GM21723 (cell line): ENCODE results near the gene AP4S1.
"Not testable (repeated sequence)": the region's sequence is repeated elsewhere in the genome, so short reads cannot be mapped to it uniquely, and the experiment has no call there.

Experiments
- ATAC-seq: cut with Tn5 transposase; IDR thresholded peaks from one replicate; pipeline ENCODE4 v1.9.1; 2021; ENCODE audit warnings: mild to moderate bottlenecking, moderate library complexity; ENCODE audit not compliant: unreplicated experiment

The AP4S1 gene

DNA sequence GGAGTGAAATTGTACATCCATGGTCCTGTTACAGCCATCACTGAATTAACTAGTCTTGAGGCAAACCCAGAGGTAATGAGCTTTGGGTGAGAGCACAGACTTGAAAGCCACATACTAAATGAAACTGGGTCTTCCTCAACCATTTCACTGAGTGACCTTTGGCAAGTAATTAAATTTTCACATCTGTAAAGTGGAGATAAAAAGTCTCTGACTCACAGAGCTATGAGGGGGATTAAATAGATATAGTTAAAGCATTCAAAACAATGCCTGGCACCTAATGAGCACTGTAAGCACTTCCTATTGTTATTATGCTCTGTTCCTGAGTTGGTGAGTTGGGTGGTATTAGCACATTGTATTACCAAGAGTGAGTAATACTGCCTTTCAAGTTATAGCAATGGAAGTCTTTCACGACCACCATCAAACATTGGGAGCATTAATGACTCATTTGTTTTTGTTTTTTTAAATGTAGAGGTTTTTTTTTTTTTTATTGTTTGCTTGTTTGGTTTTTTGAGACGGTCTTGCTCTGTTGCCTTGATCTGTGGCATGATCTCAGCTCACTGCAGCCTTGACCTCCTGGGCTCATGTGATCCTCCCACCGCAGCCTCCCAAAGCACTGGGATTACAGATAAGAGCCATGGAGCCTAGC lies 13.2 kb downstream of the AP4S1 start:
- ATAC-seq: no peak

DNA sequence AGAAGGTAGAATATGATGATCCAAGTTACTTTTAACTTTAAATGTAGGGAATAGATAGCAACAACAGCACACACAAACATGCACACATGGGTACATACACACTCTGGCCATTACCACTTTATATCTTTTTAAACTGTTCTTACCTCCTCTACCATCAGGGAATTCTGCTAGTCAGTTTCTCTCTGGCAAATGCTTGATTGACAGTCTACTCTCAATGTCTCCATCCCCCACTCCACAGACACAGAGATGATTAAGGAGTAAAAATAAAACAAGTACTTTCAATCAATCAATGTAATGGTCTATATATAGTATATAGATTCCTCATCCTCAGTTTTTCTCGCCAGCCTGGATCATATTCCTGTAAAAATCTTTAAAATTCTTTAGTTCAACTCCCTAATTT lies 16.9 kb downstream of the AP4S1 start:
- ATAC-seq: no peak

DNA sequence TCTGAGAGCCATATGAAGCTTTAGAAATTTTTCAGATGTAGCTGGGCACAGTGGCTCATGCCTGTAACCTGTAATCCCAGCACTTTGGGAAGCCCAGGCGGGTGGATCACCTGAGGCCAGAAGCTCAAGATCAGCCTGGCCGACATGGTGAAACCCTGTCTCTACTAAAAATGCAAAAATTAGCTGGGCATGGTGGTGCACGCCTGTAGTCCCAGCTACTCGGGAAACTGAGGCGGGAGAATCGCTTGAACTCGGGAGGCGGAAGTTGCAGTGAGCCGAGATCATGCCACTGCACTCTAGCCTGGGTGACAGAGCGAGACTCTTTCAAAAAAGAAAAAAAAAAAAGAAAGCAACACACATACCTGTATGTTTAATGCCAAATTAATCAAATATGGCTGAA lies 17.4 kb downstream of the AP4S1 start:
- not testable (repeated sequence) for ATAC-seq

DNA sequence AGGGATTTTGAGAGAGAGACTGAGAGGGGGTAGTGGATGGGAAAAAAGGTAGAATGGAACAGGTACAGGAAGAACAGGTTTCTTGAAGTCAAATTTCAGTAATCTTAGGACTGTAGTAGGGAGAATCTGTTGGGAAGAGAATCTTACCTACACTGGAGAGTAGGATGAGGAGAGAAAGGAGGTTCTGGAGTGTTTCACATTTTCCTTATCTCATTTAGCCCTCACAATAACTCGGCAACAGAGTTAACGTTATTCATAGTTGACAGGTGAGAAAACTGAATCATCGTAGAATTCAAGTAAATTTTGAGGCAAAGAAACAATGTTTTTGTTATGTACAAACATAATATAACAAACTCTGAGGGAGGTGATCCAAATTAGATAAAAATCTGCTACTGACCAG lies 17.9 kb downstream of the AP4S1 start:
- ATAC-seq: no peak

DNA sequence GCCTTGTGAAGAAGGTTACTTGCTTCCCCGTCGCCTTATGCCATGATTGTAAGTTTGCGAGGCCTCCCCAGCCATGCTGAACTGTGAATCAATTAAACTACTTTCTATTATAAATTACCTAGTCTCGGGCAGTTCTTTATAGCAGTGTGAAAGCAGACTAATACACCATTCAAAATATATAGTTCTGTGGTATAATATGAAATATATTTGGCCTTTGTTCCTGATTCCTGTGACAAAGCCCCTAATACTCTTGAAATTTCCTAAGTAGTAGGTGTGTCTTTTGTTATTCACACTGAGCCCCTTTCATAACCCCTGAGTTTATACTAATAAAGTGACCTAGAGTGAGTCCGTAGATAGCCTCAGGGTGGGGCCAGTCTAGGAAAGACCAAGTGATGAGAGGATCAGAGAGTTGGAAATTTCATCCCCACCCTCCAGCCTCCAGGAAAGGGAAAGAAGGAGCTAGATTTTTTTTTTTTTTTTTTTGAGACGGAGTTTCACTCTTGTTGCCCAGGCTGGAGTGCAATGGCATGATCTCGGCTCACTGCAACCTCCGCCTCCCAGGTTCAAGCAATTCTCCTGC lies 20.1 kb downstream of the AP4S1 start:
- no peak for ATAC-seq

DNA sequence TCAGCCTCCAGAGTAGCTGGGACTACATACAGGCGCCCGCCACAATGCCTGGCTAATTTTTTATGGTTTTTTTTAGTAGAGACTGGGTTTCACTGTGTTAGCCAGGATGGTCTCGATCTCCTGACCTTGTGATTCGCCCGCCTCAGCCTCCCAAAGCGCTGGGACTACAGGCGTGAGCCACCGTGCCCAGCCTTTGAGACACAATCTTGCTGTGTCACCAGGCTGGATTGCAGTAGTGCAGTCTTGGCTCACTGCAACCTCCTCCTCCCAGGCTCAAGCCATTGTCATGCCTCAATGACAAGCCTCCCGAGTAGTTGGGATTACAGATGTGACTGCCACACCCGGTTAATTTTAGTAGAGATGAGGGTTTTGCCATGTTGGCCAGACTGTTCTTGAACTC lies 22.1 kb downstream of the AP4S1 start:
- no peak for ATAC-seq

DNA sequence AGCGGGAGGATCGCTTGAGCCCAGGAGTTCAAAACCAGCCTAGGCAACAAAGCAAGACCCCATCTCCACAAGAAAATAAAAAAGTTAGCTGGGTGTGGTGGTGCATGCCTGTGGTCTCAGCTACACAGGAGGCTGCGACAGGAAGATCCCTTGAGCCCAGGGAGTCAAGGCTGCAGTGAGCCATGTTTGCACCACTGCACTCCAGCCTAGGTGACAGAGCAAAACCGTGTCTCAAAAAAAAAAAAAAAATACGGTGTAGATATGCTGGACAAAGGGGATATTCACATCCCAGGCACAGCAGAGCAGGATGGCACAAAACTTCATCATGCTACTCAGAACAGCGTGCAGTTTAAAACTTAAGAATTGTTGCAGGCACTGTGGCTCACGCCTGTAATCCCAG lies 25.6 kb downstream of the AP4S1 start:
- no peak for ATAC-seq

DNA sequence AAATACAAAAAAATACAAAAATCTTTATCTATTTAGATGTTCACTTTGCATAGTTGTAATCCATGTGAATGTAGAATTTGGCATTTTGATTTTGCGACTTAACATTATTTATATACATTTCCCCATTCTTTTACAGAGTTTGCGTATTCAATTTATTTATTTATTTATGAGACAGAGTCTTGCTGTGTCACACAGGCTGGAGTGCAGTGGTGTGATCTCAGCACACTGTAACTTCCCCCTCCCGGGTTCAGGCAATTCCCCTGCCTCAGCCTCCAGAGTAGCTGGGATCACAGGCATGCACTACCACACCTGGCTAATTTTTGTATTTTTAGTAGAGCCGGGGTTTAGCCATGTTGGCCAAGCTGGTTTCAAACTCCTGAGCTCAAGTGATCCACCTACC lies 26.1 kb downstream of the AP4S1 start:
- ATAC-seq: no peak

DNA sequence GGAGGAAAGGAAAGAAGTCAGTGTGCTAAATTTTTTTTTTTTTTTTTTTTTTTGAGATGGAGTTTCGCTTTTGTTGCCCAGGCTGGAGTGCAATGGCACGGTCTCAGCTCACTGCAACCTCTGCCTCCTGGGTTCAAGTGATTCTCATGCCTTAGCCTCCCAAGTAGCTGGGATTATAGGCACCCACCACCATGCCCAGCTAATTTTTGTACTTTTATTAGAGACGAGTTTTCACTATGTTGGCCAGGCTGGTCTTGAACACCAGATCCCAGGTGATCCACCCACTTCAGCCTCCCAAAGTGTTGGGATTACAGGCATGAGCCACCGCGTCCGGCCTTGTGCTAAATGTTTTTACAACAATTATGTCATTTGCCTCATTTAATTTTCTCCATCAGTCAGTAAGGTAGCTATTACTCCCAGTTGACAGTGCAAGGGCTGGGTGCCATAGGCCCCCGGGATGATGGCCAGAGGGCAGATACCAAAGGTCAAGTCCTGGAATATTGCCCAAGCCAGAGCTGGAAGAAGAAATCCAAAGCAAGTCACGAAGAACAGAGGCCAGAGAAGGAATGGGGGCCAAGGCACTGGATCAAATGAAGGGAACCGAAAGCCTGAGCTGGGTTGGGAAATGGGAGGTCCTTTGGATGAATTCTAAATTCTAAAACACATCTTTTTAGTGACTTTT lies 27.6 kb downstream of the AP4S1 start:
- ATAC-seq: not testable (repeated sequence)

DNA sequence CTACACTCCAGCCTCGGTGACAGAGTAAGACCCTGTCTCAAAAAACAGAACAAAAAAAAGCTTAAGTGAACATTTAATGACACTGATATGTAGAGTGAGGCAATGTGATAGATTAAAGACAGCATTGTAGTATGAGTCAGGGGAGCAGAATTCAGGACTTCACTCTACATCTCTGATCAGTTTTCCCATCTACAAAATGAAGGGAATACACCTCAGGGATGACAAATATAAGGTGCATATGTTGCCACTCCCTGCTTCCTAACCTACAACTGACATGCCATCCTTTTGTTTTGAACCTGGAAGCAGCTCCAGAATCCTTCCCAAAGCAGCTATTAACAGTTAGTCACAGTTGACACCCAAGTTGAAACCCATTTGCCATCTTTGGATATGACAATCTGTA lies 31.6 kb downstream of the AP4S1 start:
- no peak for ATAC-seq

DNA sequence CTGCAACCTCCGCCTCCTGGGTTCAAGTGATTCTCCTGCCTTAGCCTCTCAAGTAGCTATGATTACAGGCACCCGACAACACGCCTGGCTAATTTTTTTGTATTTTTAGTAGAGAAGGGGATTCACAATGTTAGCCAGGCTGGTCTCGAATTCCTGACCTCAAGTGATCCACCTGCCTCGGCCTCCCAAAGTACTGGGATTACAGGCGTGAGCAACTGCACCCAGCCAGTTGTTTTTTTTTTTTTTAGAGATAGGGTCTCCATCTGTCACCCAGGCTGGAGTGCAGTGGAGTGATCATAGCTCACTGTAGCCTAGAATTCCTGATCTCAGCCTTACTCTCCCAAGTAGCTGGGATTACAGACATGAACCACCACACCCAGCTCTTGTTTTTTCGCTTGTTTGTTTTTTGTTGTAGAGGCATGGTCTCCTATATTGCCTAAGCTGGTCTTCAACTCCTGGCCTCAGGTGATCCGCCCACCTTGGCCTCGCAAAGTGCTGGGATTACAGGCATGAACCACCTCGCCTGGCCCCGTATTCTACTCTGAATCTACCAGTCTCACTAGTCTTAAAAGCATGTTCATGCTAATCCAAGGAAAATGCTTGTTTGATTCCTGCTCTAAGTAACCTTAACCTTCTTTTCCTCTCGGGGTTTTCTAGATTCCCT lies 32.4 kb downstream of the AP4S1 start:
- no peak for ATAC-seq

DNA sequence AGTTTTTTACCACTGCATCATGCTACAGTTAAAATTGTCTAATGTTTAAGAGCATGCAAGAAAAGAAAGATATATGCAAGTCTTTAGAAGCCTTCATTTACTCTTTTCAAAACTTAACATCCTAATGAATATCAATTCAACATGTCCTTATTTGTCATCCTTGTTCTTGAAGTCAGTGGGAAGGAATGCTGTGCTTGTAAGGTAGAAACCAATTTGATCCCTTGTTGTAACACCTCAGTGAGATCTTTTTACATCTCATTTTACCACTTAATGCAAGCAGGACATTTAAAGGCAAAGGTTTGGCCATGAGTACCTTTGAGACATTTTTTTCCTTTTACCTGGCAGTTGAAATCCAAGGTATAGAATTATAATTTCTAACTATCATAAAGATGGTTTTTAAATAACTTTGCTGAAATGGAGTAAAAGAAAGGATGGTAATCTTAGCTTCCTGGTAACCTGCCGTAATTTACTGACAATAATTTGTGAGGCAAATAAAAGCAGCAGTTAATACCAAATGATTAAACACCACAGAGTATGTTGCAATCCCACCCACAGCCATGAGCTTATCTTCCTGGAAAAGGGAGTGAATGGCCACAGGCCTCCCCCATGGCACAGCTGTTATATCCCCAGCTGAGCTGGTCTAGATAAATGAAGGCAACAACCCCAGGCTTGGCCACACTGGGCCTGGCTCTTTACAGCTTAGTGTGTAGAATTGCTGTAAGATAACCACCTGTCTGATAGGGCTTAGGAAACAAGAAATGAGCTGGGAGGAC lies 33.9 kb downstream of the AP4S1 start:
- ATAC-seq: no peak

DNA sequence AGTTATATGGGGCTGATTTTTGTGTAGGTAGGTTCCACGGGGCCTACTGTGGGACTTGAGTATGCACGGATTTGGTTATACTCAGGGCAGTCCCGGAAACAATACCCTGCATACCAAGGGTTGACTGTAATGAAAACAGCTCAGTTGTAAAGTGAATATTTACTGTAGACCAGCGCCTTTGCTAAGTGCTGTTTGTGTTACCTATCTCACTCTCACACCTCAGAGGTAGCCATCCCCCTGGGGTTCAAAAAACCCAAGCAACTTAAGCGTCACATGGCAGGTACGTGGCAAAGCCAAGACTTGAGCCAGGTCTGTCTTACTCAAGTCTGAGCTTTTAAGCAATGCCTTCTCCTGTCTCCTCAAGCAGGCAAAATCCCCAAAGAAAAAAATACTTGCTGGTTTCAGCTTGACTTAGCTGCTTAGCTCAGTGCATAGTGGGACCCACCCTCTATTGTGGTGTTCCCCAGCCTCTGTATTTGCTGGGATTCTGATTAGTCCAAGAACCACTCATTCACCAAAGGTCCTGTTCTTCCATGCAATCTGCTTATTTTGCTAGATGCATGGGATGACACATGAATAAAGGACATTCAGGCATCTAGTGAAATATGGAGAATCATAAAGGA lies 34.9 kb downstream of the AP4S1 start:
- no peak for ATAC-seq

DNA sequence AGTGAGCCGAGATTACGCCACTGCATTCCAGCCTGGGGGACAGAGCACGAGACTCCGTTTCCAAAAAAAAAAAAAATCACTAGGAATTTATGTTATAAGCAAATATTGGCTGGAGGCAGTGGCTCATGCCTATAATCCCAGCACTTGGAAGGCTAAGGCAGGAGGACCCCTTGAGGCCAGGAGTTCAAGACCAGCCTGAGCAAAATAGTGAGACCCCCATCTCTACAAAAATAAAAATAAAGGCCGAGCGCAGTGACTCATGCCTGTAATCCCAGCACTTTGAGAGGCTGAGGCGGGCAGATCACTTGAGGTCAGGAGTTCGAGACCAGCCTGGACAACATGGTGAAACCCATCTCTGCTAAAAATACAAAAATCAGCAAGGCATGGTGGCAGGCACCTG lies 37.5 kb downstream of the AP4S1 start:
- ATAC-seq: not testable (repeated sequence)

DNA sequence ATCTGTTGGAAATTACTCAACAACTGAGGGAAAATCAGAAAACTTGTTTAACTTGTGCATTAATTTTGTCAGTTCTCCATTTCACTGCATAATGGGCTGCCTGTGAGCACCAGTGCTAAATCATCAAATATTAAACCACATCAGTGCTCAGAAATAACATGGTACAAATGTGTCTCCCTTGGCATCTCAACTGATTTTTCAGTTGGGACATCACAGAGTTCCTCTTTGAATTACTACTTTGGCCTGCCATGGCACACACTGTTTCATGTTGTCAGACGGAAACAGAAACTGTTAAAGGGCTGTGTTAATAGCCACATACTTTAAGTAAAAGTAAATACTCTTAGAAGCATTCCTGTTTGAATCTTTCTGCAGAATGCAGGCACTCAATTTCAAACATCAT lies 42.8 kb downstream of the AP4S1 start:
- peak; percentile 73 for ATAC-seq

DNA sequence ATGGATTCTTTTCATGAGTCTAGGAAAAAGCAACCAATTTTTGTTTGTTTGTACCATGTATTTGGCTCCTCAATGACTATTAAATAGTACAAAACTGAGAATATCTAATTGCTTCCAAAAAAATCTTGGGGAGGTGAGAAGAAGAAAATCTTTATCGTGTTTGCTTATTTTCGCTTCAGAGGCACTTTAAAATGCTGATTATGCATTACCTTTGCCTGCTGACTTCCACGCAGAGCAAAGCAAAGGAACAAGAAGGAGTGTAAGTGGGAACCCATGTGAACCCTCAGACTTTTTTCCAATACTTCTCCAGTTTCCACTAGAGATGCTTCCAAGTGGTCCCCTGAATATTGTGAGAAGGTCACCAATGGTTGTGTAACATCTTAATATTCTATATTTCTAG lies 43.9 kb downstream of the AP4S1 start:
- ATAC-seq: no peak

DNA sequence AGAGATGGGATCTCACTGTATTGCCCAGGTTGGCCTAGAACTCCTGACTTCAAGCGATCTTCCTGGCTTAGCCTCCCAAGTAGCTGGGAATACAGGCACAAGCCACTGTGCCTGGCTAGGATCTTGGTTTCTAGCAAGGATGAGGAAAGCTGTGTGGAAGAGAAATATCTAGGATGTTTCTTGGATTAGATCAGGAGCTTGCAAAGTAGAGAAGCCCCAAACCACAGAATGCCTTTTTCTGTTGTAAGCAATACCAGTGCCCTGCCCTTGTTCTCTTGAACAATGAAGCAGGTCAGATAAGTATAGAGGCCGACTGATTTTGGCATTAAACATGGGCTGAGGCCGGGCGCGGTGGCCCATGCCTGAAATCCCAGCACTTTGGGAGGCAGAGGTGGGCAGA lies 45.0 kb downstream of the AP4S1 start:
- ATAC-seq: no peak

DNA sequence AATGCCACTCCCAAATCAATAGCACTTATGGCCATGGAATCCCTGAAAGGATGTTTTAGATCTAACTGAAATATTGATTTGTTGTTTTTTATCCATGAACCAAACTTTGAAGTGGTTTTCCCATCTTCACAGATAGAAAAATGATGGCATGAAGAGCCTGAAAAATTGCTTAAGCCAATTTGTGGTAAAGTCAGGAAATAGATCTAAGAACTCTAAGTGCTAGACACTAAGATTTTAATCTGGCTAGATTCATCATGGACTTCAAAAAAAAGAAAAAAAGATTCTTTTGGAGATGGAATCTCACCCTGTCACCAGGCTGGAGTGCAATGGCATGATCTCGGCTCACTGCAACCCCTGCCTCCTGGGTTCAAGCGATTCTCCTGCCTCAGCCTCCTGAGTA lies 45.7 kb downstream of the AP4S1 start:
- ATAC-seq: no peak

DNA sequence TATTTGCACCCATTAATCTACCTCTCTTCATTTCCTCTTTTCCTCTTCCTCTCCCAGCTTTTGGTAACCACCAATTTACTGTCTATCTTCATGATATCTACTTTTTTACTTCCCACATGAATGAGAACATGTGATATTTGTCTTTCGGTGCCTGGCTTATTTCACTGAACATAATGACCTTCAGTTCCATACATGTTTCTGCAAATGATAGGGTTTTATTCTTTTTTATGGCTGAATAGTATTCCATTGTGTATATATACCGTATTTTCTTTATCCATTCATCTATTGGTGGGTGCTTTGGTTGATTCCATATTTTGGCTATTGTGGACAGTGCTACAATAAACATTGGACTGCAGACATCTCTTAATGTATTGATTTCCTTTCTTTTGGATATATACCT lies 49.7 kb downstream of the AP4S1 start:
- no peak for ATAC-seq

DNA sequence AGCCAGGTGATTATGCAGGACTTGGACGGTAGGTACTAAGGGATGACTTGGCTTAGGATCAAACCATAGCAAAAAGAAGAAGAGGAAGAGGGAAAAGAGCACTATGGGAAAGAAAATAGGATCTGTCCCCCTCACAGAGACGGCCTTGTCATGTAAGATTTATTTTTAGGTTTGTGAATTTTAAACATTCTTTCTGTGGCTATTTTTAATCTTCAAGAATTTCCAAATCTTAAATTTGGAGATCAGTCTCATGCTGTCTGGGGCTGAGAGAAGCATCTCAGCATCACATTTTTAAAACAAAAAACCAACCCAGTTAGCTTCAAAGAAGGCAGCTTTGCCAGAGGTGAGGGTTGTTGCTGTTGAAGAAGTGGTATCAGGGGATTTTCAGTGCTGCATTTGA lies 53.3 kb downstream of the AP4S1 start:
- ATAC-seq: no peak

DNA sequence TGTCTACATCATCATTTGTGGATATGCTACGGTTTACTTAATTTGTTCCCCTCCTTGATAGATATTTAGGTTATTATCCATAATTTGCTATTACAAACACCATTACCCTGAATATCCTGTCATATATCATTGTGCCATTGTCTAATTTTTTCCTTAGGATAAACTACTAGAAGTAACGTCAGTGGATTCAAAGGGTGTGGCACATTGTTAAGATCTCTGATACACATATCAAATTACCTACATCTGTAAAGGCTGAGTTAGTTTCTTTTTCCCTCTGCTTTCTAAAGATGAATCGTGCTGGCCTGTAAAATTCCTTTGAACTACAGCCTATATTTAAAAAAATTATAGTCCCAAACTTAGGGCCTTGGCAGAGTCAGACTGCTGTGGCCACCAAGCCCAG lies 54.6 kb downstream of the AP4S1 start:
- ATAC-seq: no peak
